ENCODE data around the gene DND1.
A peak's percentile ranks its signal among the peaks of the same experiment; 100 is the strongest.
"Not testable (repeated sequence)": the region's sequence is repeated elsewhere in the genome, so short reads cannot be mapped to it uniquely, and the experiment has no call there.

DND1 gene

GRCh38 chr5:140628711-140629110 is 44.7 kb downstream of the DND1 start:
- peak; percentile 32 for DNase-seq

DNA sequence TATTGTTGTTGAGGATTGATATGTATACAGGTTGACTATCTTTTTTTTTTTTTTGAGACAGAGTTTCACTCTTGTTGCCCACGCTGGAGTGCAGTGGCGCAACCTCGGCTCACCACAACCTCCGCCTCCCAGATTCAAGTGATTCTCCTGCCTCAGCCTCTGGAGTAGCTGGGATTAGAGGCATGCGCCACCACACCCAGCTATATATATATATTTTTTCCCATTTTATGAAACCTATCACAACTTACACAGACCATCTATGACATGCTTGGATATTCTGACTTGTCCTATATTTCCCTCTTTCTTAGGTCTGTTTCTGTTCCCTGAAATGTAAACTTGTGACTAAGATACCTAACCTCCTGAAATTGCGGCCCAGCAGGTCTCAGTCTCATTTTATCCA is 45.4 kb downstream of the DND1 start:
- no peak for DNase-seq

GRCh38 chr5:140624886-140625285 is 48.5 kb downstream of the DND1 start:
- not testable (repeated sequence) for DNase-seq

DNA sequence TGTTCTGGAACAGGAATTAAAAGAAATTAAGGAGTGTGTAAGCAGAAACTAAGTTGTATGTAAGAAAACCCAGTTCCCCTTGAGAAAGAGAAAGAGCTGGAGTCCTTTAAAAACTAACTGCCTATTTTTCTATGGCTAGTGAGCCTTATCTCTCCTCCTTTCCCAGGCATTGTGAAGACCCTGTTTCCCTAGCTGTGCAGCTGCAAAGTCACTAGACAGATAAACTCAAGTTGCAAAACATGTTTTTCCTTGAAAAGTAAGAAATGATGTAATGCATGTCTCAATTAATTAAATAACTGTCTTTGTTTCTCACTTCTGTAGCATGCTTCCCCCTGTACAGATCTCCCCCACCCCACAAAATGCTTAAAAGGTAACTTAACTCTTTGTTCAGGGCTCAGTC is 50.3 kb downstream of the DND1 start:
- DNase-seq, result not testable (repeated sequence)

DNA sequence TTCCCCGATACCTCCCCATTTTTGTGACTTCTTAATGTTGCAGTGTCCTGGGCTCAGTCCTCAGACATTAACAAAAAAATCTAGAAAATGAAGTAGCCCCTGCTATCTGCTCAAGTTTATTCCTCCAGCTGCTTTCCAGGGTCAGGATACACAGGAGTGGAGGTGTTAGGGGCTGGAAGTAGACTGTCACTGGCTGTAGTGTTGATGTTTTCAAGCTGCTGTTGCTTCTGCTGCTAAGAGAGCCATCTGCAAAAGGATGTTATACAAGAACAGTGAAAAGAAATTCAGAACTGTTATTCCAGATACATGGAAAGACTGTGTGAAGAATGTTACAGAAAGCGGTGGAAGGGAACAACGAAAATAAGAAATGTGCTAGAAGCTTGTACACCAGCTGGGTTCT is 51.1 kb downstream of the DND1 start:
- no peak for DNase-seq
